ENCODE measurements around the gene CAAP1.
"Not testable (repeated sequence)": the region's sequence is repeated elsewhere in the genome, so short reads cannot be mapped to it uniquely, and the experiment has no call there.

CAAP1 gene

GRCh38 chr9:26833792-26834191 lies 58.8 kb downstream of the CAAP1 start:
- DNase-seq (ENCODE audit: low read depth): no peak

GRCh38 chr9:26828391-26828955 lies 64.1 kb downstream of the CAAP1 start:
- not testable (repeated sequence) for DNase-seq (ENCODE audit: low read depth)

- DNase-seq (ENCODE audit: low read depth): no peak
Measured at GRCh38 chr9:26814799-26815198, 77.8 kb downstream of the CAAP1 start.

- no peak for DNase-seq (ENCODE audit: low read depth)
Measured at GRCh38 chr9:26813247-26813646, 79.4 kb downstream of the CAAP1 start.

- no peak for DNase-seq (ENCODE audit: low read depth)
Measured at GRCh38 chr9:26812217-26812616, 80.4 kb downstream of the CAAP1 start.

- DNase-seq (ENCODE audit: low read depth): no peak
Measured at GRCh38 chr9:26811106-26811505, 81.5 kb downstream of the CAAP1 start.

GRCh38 chr9:26809795-26810194 lies 82.8 kb downstream of the CAAP1 start:
- DNase-seq (ENCODE audit: low read depth): no peak

GRCh38 chr9:26807161-26807560 lies 85.4 kb downstream of the CAAP1 start:
- no peak for DNase-seq (ENCODE audit: low read depth)

- DNase-seq (ENCODE audit: low read depth): no peak
Measured at GRCh38 chr9:26802921-26803320, 89.7 kb downstream of the CAAP1 start.

- DNase-seq (ENCODE audit: low read depth): no peak
Measured at GRCh38 chr9:26801772-26802171, 90.8 kb downstream of the CAAP1 start.

- DNase-seq (ENCODE audit: low read depth): no peak
Measured at GRCh38 chr9:26800322-26800721, 92.3 kb downstream of the CAAP1 start.

GRCh38 chr9:26791274-26791673 lies 101.3 kb downstream of the CAAP1 start:
- no peak for DNase-seq (ENCODE audit: low read depth)

Measured in activated T-cell treated with anti-CD3 and anti-CD28 coated beads for 24 hours (primary cell).